ENCODE data around the gene TEKTIP1.

The TEKTIP1 gene

GRCh38 chr19:3590991-3591659 is 52.2 kb downstream of the TEKTIP1 start:
- Mint-ChIP-seq H3K9me3 (no peaks in the 10 kb centered on the region), H3K4me3 (no peak overlapping the region), H3K27me3 (no peaks in the 10 kb centered on the region), H3K27ac (no peak overlapping the region), H3K36me3 (no peaks in the 10 kb centered on the region), H3K4me1 (no peaks in the 10 kb centered on the region)

DNA sequence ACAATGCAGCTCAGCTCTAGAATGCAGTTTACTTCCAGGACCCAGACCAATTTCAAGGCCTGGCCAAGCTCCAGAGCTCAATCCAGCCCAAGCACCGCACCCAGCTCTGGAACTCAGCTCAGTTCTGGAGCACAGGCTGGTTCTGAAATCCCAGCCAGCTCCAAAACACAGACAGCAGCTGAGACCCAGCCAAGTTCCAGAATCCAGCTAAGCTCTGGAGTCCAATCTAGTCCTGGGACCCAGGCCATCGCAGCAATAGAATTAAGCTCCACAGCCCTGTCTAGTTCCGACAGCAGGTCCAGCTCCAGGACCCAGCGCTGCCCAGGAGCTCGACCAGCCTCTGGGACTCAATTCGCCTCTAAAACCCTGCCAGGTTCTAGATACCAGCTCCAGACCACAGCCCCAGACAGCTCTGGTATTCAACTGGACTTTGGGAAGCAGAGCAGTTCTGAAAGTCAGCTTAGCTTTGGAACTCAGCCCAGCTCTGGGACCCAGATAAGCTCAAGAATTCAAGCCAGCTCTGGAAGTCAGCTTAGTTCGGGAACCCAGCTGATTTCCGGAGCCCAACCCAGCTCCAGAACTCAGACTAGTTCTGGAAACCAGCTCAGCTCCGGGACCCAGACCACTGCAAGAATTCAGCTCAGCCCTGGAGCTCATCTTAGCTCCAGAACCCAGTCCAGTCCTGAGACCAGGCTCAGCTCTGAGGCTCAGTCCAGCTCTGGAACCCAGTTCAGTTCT is 53.1 kb downstream of the TEKTIP1 start:
- Mint-ChIP-seq H3K27ac (no peak overlapping the region), H3K9me3 (no peaks in the 10 kb centered on the region), H3K4me1 (no peaks in the 10 kb centered on the region), H3K4me3 (no peak overlapping the region), H3K36me3 (no peaks in the 10 kb centered on the region), H3K27me3 (no peaks in the 10 kb centered on the region)

DNA sequence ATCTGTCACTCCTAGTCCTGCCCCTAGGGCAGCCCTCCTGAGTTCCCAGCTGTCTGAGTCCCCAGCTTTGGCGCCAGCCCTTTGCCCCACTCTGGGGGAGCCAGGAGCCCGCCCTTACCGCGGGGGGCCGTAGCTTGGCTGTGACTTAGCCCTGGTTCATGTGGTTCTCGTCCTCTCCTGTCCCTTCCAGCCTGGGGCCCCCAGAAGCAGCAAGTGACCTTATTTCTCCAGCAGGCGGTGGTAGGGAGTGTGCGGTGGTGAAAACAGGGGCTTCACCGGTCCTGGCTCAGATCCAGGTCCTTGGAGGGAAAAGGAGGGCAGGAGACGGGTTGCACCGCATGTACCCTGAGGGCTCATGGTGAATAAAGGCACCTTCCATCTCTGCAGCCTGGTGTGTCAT is 54.2 kb downstream of the TEKTIP1 start:
- Mint-ChIP-seq H3K4me3 (no peak overlapping the region), H3K27ac (no peak overlapping the region), H3K9me3 (no peaks in the 10 kb centered on the region), H3K4me1 (no peaks in the 10 kb centered on the region), H3K27me3 (no peaks in the 10 kb centered on the region), H3K36me3 (no peaks in the 10 kb centered on the region)

Data from activated naive CD4-positive, alpha-beta T cell treated with anti-CD3 and anti-CD28 coated beads, Interleukin-2, amount 50 U/mL, for 24 hours (primary cell).